ENCODE measurements around the gene HCN4. TPM values are rescaled to one million over a fixed set of nuclear protein-coding genes. Genes with fewer than 3 reads are reported as not detected.

Gene HCN4
- total and polyA plus RNA-seq, 2 donors (not counting 3 experiments of a cell fraction or from before 2014, with no cell fraction given) = 0.01 TPM; not detected in 1

DNA sequence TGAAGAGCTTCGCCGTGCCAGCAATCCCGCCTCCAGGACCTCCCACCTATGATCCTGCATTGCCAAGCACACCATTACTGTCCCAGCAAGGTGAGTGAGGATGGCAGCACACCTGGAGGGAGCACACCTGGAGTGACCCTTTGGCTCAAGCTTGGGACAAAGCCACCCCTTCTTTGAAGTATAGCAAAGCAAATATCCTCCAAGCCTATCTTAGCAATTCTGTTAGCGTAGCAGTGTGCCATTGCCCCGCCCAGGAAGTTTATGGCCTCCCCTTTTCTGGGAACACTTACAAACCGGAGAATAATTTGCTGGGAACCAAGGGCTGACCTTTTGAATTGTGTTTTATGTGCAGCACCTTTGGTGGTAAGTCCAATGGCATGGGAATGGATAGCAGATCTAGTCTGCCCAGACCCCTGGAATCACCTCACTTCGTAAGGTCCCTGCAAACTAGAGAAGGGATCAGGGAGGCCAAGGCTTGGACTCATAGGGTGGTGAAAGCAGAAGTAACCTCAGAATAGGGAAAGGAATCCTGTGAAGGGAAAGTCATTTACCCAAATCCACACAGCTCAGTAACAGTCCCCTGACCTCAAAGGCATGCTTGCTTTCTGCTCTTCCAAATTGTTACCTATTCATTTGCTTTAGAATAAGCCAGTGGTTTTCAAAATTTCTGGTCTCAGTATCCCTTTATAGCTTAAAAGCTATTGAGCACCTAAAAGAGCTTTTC lies 70.1 kb downstream of the HCN4 start:
- no peaks in the 10 kb centered on the region for H3K9me1 ChIP-seq (replicated peaks; ENCODE audit: control insufficient read depth, extremely low read depth, insufficient read depth, low read length)
- dilution Hi-C loops (cut with MboI; ENCODE audit: extremely low pct_ligation_motif_present, low sequenced_read_pairs) = no loop called here
- H3K4me1 ChIP-seq (ENCODE audit: control insufficient read depth, extremely low read depth, insufficient read depth, low read length) = no peaks in the 10 kb centered on the region
- H3K27ac ChIP-seq (ENCODE audit: insufficient read depth, low read depth, low read length) = no peak overlapping the region
- H3K27me3 ChIP-seq (ENCODE audit: control insufficient read depth in 2 of 2, insufficient read depth in 2 of 2, low read length in 2 of 2) = no peaks in the 10 kb centered on the region
- TF ChIP-seq POLR2AphosphoS5 (IDR thresholded peaks at IDR 0.05; ENCODE audit: insufficient read depth, low read depth, low read length) (no peak), JUN (IDR thresholded peaks at IDR 0.05; ENCODE audit: borderline replicate concordance, insufficient read depth, insufficient read length, low read depth) (no peak), EZH2 (IDR thresholded peaks at IDR 0.05; ENCODE audit: borderline replicate concordance, low read depth, low read length, severe bottlenecking) (no peak), GATA2 (IDR thresholded peaks at IDR 0.05; ENCODE audit: insufficient read depth, insufficient read length, low read depth, low read length) (no peak), POLR2A (IDR thresholded peaks at IDR 0.05; ENCODE audit: low read depth, low read length) (no peak)
- TF ChIP-seq, protein P1, sequence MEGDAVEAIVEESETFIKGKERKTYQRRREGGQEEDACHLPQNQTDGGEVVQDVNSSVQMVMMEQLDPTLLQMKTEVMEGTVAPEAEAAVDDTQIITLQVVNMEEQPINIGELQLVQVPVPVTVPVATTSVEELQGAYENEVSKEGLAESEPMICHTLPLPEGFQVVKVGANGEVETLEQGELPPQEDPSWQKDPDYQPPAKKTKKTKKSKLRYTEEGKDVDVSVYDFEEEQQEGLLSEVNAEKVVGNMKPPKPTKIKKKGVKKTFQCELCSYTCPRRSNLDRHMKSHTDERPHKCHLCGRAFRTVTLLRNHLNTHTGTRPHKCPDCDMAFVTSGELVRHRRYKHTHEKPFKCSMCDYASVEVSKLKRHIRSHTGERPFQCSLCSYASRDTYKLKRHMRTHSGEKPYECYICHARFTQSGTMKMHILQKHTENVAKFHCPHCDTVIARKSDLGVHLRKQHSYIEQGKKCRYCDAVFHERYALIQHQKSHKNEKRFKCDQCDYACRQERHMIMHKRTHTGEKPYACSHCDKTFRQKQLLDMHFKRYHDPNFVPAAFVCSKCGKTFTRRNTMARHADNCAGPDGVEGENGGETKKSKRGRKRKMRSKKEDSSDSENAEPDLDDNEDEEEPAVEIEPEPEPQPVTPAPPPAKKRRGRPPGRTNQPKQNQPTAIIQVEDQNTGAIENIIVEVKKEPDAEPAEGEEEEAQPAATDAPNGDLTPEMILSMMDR (IDR thresholded peaks at IDR 0.05; ENCODE audit: extremely low read depth in 1 of 2, insufficient read depth in 1 of 2, low read depth in 1 of 2, low read length in 2 of 2) = no peak
- TF ChIP-seq, protein P2, sequence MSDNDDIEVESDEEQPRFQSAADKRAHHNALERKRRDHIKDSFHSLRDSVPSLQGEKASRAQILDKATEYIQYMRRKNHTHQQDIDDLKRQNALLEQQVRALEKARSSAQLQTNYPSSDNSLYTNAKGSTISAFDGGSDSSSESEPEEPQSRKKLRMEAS (IDR thresholded peaks at IDR 0.05; ENCODE audit: insufficient read depth, insufficient read length) = no peak
- no TSS peak for BruUV-seq (replicated peaks)
- intact Hi-C loops (cut with micrococcal nuclease) = no loop called here
- DNase-seq (ENCODE audit: low read depth, low spot score) (no peak), FAIRE-seq (no peak)
- H3K4me3 ChIP-seq (replicated peaks in 1 of 3; ENCODE audit: insufficient read depth in 1 of 3, low read depth in 1 of 3, low read length in 3 of 3) = no peak overlapping the region
- no peak overlapping the region for H3K4me2 ChIP-seq (ENCODE audit: insufficient read depth, low read length)
- no peak overlapping the region for H3K9ac ChIP-seq (replicated peaks; ENCODE audit: extremely low read depth, insufficient read depth, low read length)
- no peaks in the 10 kb centered on the region for H4K20me1 ChIP-seq (replicated peaks; ENCODE audit: control insufficient read depth, extremely low read depth, insufficient read depth, low read length)
- H2AFZ ChIP-seq (ENCODE audit: low read depth, low read length) = no peak overlapping the region
- POLR2A ChIA-PET = no interaction called here
- no peaks in the 10 kb centered on the region for H3K36me3 ChIP-seq (ENCODE audit: control insufficient read depth in 2 of 2, extremely low read depth in 1 of 2, insufficient read depth in 2 of 2, low read length in 2 of 2)
- H3K79me2 ChIP-seq (ENCODE audit: control insufficient read depth, insufficient read depth, low read length) = no peaks in the 10 kb centered on the region
- CTCF ChIA-PET = interaction anchor here (0.7 to 1.7 kb wide), 3 partner anchors 10 to 406 kb away, joined by 3 to 5 read pairs (median 4); no protein-coding TSS in a partner anchor
- H3K9me3 ChIP-seq (replicated peaks; ENCODE audit: control insufficient read depth, insufficient read depth, low read length) = no peaks in the 10 kb centered on the region

Data from endothelial cell of umbilical vein (primary cell).